ENCODE data around the gene IFITM1. TPM values are rescaled to one million over a fixed set of nuclear protein-coding genes. Genes with fewer than 3 reads are reported as not detected.
"Not testable (repeated sequence)": the region's sequence is repeated elsewhere in the genome, so short reads cannot be mapped to it uniquely, and the experiment has no call there.

Gene IFITM1
- total RNA-seq, 1 donor from 2014 or later = 352 TPM

DNA sequence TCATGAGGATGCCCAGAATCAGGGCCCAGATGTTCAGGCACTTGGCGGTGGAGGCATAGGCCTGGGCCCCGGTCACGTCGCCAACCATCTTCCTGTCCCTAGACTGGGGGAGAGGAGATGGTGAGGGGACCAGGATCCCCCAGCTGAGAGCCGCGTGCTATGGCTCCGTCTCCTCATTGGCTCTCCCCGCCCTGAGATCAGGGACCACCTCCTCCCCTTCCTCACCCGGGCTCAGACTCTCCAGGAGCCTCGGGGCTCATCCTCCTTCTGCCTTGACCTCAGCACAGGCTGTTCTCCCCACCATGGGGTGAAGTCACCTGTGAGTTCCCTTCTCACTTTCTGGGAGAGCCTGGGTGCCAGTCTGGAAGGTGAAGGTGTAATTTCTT lies 6.0 kb downstream of the IFITM1 start:
- H3K36me3 Mint-ChIP-seq (ENCODE audit: unreplicated experiment) = peaks cover 16% of the 10 kb centered on the region
- not testable (repeated sequence) for H3K27me3 Mint-ChIP-seq (ENCODE audit: unreplicated experiment); H3K9me3 Mint-ChIP-seq (ENCODE audit: unreplicated experiment); DNase-seq (ENCODE audit: extremely low spot score, unreplicated experiment)
- peak overlapping the region; percentile 97 for H3K4me3 Mint-ChIP-seq (ENCODE audit: unreplicated experiment)
- H3K27ac Mint-ChIP-seq (ENCODE audit: unreplicated experiment) = peak overlapping the region; percentile 98
- peaks cover 29% of the 10 kb centered on the region for H3K4me1 Mint-ChIP-seq (ENCODE audit: unreplicated experiment)

DNA sequence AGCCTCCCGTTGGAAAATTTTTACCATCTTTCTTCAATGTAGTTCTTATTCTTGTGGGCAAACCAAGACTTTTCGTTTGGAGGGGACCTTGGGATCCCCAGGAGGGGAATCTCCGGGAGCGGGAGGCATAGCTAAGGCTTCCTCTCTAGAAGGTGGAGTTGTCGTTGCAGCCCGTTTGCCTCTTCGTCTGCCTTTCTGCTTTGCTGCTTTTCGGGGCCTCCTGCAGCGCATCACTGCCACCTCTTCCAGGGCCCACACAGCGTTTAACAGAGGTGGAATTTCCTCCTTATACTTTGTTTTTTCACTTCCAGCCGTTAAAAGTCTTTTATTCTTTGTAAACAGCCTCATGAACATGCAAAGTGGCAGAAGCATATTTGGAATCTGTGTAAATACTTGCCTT lies 10.3 kb downstream of the IFITM1 start:
- TF ChIP-seq, protein P1, sequence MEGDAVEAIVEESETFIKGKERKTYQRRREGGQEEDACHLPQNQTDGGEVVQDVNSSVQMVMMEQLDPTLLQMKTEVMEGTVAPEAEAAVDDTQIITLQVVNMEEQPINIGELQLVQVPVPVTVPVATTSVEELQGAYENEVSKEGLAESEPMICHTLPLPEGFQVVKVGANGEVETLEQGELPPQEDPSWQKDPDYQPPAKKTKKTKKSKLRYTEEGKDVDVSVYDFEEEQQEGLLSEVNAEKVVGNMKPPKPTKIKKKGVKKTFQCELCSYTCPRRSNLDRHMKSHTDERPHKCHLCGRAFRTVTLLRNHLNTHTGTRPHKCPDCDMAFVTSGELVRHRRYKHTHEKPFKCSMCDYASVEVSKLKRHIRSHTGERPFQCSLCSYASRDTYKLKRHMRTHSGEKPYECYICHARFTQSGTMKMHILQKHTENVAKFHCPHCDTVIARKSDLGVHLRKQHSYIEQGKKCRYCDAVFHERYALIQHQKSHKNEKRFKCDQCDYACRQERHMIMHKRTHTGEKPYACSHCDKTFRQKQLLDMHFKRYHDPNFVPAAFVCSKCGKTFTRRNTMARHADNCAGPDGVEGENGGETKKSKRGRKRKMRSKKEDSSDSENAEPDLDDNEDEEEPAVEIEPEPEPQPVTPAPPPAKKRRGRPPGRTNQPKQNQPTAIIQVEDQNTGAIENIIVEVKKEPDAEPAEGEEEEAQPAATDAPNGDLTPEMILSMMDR (IDR thresholded peaks at IDR 0.05) = no peak
- peaks cover 37% of the 10 kb centered on the region for H3K4me1 Mint-ChIP-seq (ENCODE audit: unreplicated experiment)
- no peak overlapping the region for H3K4me3 Mint-ChIP-seq (ENCODE audit: unreplicated experiment)
- no peak for DNase-seq (ENCODE audit: extremely low spot score, unreplicated experiment)
- peaks cover 6% of the 10 kb centered on the region for H3K36me3 Mint-ChIP-seq (ENCODE audit: unreplicated experiment)
- H3K9me3 Mint-ChIP-seq (ENCODE audit: unreplicated experiment) = no peaks in the 10 kb centered on the region
- H3K27me3 Mint-ChIP-seq (ENCODE audit: unreplicated experiment) = no peaks in the 10 kb centered on the region
- peak overlapping the region; percentile 44 for H3K27ac Mint-ChIP-seq (ENCODE audit: unreplicated experiment)

DNA sequence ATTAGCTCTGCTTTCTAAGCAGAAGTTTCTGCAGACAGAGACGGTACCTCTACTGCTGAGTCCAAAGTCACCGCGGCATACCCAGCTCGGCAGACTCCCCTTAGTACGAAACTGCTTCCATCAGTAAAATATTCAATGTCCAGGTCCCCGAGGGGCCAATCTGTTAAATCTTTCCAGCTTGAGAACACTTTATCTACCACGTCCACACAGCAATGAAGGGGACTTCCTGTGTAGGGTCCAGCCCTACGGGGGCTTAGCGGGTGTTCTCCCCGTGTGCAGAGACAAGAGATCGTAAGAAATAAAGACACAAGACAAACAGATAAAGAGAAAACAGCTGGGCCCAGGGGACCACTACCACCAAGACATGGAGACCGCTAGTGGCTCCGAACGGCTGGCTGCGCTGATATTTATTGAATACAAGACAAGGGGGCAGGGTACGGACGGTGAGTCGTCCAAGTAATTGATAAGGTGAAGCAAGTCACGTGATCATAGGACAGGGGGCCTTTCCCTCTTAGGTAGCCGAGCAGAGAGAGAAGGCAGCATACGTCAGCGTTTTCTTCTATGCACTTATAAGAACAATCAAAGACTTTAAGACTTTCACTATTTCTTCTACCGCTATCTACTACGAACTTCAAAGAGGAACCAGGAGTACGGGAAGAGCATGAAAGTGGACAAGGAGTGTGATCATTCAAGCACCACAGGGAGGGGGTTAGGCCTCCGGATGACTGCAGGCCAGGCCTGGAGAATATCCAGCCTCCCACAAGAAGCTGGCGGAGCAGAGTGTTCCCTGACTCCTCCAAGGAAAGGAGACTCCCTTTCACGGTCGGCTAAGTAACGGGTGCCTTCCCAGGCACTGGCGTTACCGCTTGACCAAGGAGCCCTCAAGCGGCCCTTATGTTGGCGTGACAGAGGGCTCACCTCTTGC lies 11.0 kb downstream of the IFITM1 start:
- H3K36me3 Mint-ChIP-seq (ENCODE audit: unreplicated experiment); DNase-seq (ENCODE audit: extremely low spot score, unreplicated experiment); H3K27me3 Mint-ChIP-seq (ENCODE audit: unreplicated experiment); H3K9me3 Mint-ChIP-seq (ENCODE audit: unreplicated experiment); H3K4me3 Mint-ChIP-seq (ENCODE audit: unreplicated experiment): not testable (repeated sequence)
- H3K4me1 Mint-ChIP-seq (ENCODE audit: unreplicated experiment) = peaks cover 43% of the 10 kb centered on the region
- H3K27ac Mint-ChIP-seq (ENCODE audit: unreplicated experiment) = peak overlapping the region; percentile 44

DNA sequence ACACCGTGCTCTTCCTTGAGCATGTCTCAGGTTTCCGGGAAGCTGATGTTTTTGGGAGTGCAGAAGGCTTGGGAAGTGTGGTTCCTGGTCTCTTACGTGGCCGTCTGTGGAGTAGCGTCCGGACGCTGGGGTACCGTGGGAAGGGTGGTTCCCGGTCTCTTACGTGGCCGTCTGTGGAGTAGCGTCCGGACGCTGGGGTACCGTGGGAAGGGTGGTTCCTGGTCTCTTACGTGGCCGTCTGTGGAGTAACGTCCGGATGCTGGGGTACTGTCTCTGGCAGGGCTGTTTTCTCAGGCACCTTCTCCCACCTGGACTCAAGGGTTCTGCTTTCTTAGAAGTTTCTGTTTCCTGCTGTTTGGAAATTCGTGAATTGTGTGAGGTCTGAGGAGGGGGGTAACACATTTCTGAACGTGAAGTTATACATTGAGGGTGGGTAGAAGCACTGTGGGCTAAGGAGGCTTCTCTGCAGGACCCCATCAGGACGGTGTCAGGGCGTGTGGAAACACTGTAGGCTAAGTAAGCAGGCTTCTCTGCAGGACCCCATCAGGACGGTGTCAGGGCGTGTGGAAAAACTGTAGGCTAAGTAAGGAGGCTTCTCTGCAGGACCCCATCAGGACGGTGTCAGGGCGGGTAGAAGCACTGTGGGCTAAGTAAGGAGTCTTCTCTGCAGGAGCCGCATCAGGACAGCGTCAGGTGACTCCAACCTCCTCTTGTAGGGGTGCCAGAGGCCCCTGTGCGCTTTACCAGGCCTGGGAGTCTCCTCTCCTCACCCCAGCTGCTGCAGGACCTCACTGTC lies 12.2 kb downstream of the IFITM1 start:
- DNase-seq (ENCODE audit: extremely low spot score, unreplicated experiment) = no peak

DNA sequence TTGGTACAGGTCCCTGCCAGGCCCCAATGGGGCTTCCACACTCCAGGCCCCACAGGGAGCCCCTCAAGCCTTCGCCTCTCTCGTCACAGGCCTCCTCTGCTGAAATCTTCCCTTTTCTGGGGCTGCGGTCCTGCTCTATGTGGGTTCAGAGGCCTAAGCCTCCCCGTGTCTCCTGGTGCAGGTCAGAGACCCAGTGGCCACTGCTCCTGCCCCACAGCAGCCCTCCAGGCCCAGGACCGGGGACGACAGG lies 12.7 kb downstream of the IFITM1 start:
- DNase-seq (ENCODE audit: extremely low spot score, unreplicated experiment) = no peak
- Mint-ChIP-seq H3K27ac (ENCODE audit: unreplicated experiment) (peak overlapping the region; percentile 86), H3K4me1 (ENCODE audit: unreplicated experiment) (peaks cover 51% of the 10 kb centered on the region), H3K36me3 (ENCODE audit: unreplicated experiment) (no peaks in the 10 kb centered on the region), H3K4me3 (ENCODE audit: unreplicated experiment) (no peak overlapping the region), H3K27me3 (ENCODE audit: unreplicated experiment) (no peaks in the 10 kb centered on the region), H3K9me3 (ENCODE audit: unreplicated experiment) (no peaks in the 10 kb centered on the region)
- TF ChIP-seq, protein P1 (IDR thresholded peaks at IDR 0.05) = no peak

More for the DNA sequence above, 12.2 kb downstream of the IFITM1 start:
- no peak overlapping the region for H3K4me3 Mint-ChIP-seq (ENCODE audit: unreplicated experiment)
- TF ChIP-seq, protein P1 (IDR thresholded peaks at IDR 0.05) = no peak
- H3K4me1 Mint-ChIP-seq (ENCODE audit: unreplicated experiment) = peaks cover 48% of the 10 kb centered on the region
- H3K36me3 Mint-ChIP-seq (ENCODE audit: unreplicated experiment) = no peaks in the 10 kb centered on the region
- no peaks in the 10 kb centered on the region for H3K27me3 Mint-ChIP-seq (ENCODE audit: unreplicated experiment)
- H3K27ac Mint-ChIP-seq (ENCODE audit: unreplicated experiment) = peak overlapping the region; percentile 86
- no peaks in the 10 kb centered on the region for H3K9me3 Mint-ChIP-seq (ENCODE audit: unreplicated experiment)
